AML-193 (cell line): ENCODE data around the gene LDB3.

Source experiments
- DNase-seq, 2 experiments: peaks; one replicate each; lab custom pipeline; 2025; lab: John Stamatoyannopoulos, UW

Gene LDB3

GRCh38 chr10:86685893-86686632 is 17.8 kb downstream of the LDB3 start:
- DNase-seq: no peak

- DNase-seq: no peak
These were observed 18.7 kb downstream of the LDB3 start for GRCh38 chr10:86686972-86687371.

- DNase-seq: no peak
These were observed 19.4 kb downstream of the LDB3 start for GRCh38 chr10:86687750-86688149.

GRCh38 chr10:86688398-86688921 is 20.1 kb downstream of the LDB3 start:
- peak; percentile 63 to 75 for DNase-seq

GRCh38 chr10:86689146-86689545 is 20.8 kb downstream of the LDB3 start:
- DNase-seq: no peak

GRCh38 chr10:86690231-86690630 is 21.9 kb downstream of the LDB3 start:
- DNase-seq: no peak

- DNase-seq: no peak
These were observed 22.4 kb downstream of the LDB3 start for GRCh38 chr10:86690657-86691084.

- DNase-seq: no peak
These were observed 23.2 kb downstream of the LDB3 start for GRCh38 chr10:86691333-86692022.

GRCh38 chr10:86692023-86692514 is 23.8 kb downstream of the LDB3 start:
- DNase-seq: no peak

GRCh38 chr10:86692664-86693063 is 24.4 kb downstream of the LDB3 start:
- no peak for DNase-seq

- DNase-seq: no peak
These were observed 25.0 kb downstream of the LDB3 start for GRCh38 chr10:86693275-86693674.

- DNase-seq: peak in 1 of 2 experiments; percentile 18
These were observed 25.5 kb downstream of the LDB3 start for GRCh38 chr10:86693721-86694369.

- no peak for DNase-seq
These were observed 30.1 kb downstream of the LDB3 start for GRCh38 chr10:86698207-86698940.

- no peak for DNase-seq
These were observed 30.8 kb downstream of the LDB3 start for GRCh38 chr10:86699125-86699524.

GRCh38 chr10:86699541-86699940 is 31.2 kb downstream of the LDB3 start:
- DNase-seq: no peak

- DNase-seq: no peak
These were observed 31.9 kb downstream of the LDB3 start for GRCh38 chr10:86699991-86700840.

- DNase-seq: no peak
These were observed 32.7 kb downstream of the LDB3 start for GRCh38 chr10:86700851-86701617.

- DNase-seq: no peak
These were observed 34.9 kb downstream of the LDB3 start for GRCh38 chr10:86703176-86703575.

GRCh38 chr10:86705139-86705538 is 36.8 kb downstream of the LDB3 start:
- no peak for DNase-seq

GRCh38 chr10:86705905-86706304 is 37.6 kb downstream of the LDB3 start:
- DNase-seq: no peak
